Jurkat, Clone E6-1 (cell line): ENCODE measurements around the gene DTNB.

Source experiments
- DNase-seq: peaks from one replicate; pipeline ENCODE4 v3.0.0-alpha.2; 2011; ENCODE audit warnings: low read depth, low spot score
- H3K4me3 ChIP-seq: 2 replicates; pipeline ENCODE4 v1.5.1; 2011; ENCODE audit warnings: mild to moderate bottlenecking, low read length, control low read depth, moderate library complexity

Gene DTNB

DNA sequence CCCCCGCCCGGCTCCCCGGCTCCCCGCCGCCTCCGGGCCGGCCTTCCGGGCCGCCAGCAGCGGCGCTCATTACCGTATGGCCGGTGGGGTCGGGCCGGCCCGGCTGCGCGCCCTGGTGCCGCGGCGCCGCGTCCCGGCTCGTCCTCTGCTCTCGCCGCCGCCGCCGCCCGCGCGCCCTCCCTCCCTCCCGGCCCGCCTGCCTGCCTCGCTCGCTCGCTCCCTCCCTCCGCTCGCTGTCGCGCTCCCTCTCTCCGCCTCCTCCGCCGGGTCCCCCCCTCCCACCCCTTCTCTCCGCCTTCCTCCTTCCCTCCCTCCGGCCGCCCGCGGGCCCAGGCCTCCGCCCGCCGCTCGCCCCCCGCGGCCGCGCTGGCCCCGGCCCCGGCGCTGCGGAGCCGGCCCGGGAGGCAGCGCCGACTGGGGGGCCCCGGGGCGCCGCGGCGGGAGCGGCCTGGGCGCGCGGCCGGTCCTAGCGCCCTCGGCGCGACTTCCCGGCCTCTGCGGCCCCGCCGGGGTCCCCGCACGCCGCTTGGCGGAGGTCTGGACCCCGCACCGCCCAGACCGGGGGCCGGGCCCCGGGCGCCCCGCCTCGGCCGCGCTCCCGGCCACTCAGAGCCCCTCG lies 331.5 kb downstream of the DTNB start, which contains the start of gene DNMT3A:
TSS of gene DNMT3A (minus strand) at position 173 of the 619 bp plus-strand sequence. CDS start 27,941 bp downstream, outside the sequence.
- peak within 1 kb of the TSS; percentile 52 for H3K4me3 ChIP-seq
- peak; percentile 40 for DNase-seq

DNA sequence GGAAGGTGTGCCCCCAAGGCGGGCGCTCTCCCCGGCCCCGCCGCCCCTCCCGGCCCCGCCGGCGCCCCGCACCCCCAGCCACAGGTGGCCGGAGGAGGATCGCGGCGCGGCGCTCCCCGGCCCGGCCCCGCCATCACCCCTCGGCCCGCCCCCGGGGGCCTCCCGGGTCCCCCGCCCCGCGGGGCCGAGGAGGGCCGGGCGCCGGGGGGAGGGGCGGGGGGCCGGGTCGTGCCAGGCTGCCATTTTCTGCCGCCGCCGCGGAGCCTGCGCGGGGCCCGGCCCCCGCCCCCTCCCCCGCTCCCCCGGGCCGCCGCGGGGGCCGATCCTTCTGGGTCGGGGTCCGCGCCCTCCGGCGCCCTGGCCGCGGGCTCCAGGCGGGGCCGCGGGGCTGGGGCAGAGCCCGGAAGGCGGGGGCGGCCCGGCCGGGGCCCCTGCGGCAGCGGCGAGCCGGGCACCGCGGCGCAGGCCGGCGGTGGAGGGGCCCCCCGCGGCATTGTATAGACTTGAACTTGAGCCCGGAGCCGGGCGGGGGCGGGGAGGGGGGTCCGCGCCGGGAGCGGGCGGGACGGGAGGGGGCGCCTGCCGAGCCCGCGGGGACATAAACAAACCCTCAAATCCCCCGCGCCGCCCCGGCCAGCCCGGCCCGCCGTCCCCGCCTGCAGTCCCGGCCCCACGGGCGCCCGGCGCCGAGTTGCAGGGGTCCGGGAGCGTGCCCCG lies 332.2 kb downstream of the DTNB start:
- H3K4me3 ChIP-seq, result peak overlapping the region; percentile 29
- DNase-seq, result no peak

DNA sequence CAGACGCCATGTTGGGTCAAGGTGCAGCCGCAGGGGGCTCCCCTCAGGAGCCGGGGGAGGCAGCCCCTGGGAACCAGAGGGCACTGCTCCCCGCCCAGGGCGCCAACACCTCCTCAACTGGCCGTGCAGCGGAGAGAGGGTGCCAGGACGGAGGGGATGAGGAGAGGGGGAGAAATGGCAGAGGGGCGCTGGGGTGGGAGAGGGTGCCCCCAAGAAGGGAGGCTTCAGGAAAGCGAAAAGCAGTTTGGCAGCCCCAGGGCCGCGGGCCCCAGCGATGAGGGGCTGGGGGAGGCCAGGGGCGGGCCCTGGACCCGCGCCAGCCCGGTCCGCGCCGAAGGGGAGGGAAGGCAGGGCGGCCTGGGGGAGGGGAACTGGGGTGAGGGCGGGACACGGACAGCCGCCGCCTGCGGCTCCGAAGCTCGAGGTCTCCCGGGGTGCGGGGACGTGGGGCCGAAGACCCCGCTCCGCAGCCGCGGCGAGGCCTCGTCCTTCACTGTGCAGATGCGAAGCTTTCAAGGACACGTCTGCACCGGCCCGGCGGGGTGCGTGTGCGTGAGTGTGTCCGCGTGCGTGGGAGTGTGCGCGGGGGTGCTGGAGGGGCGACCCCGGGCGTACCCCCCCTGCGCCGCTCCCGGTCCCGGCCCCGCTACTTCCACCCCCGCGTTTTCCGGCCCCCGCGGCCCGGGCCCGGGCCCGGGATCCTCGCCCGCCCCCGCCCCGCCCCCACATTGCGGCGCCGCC lies 333.0 kb downstream of the DTNB start:
- no peak for DNase-seq
- peak overlapping the region; percentile 18; the same call in 1 of the 2 replicates for H3K4me3 ChIP-seq

DNA sequence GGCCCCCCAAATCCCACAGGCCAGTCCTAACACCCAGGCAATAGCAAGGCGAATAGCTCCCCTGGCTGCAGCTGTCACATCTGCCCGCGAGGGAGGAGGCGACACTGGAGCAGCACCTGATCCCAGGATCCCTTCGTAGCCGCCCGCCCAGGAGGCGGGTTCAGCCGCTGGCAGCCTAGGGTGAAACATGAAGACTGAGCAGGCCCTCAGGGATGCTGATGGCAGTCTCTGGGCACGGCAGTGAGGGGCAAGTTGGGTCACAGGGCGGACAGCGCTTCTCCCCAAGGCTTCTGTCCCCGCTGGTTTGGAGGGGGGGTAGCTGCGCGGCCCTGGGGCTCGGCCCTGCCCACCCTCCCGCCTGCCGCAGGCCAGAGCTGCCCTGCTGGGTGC lies 333.6 kb downstream of the DTNB start:
- H3K4me3 ChIP-seq, result no peak overlapping the region
- DNase-seq, result no peak

DNA sequence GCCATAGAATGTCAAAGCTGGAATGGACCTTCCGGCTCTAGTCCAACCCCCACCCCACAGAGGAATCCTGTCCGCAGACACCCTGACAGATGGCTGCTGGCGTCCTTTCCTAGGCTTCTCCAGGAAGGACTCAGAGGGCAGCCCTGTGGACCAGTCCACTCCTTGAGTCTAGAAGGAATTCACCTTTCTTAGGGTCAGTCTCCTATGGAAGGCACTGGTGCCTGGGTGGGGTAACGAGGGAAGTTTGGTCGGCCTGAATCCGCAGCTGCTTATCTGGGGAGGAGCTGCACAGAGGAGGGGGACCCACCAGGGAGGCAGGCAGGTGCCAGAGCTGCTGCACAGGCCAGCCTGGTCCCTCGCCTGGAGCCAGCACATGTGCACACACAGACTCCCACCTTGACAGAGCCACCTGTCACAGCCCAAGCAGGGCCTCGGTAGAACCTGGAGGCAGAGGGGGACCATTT lies 334.1 kb downstream of the DTNB start:
- H3K4me3 ChIP-seq, result no peak overlapping the region
- no peak for DNase-seq

DNA sequence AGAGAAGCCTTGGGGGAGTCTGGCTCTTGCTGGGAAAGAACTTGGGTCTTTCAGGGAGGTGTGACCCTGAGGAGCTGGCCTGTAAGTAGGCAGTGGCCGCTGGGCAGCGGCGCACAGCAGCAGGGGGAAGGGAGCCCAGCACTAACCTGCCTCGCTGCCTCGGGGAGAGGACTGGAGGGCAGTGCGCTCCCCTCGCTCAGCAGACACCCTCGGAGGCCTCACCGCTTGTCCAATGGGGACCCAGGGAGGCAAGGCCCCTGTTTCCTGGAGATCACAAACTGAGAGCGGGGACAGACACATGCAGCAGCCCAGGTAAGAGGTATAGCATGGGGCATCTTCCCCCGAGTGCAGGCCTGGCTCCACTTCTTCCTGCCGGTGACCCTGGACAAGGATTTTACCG lies 335.0 kb downstream of the DTNB start:
- no peak overlapping the region for H3K4me3 ChIP-seq
- DNase-seq, result no peak

DNA sequence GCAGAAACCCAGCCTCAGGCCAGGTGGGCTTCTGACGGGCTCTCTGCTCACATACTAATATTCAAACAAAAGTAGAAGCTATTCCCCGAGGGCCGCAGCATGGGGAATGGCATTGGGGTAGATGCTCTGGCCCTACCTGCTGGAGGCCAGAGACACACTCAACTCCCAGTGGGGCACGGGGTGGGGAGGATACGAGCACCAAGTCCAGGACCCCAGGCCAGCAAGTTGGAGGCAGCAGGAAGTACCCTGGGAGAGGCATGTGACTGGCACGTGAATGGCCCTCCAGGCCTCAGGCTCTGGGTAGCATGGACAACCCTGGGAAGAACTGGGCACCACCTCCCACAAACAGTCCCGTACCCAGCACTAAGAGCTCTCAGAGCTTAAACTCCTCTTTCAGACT lies 335.5 kb downstream of the DTNB start:
- DNase-seq, result no peak
- H3K4me3 ChIP-seq, result no peak overlapping the region

DNA sequence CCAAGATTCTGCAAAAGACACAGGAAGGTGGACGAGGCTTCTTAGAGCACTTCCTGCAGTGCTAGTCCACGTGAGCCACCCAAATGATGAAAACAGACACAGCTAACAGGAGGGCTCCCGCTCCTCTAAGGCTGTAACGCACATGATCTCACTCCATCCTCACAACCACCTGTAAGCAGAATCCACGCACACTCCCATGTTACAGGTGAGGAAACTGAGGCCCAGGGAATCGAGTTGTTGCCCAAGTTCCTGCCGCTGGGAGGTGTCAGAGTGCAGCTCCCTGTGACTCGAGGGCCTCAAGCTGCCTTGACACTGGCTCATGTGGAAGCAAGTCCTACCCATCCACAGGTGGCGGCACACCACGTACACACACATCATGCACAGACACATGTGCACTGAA lies 336.1 kb downstream of the DTNB start:
- no peak for DNase-seq
- no peak overlapping the region for H3K4me3 ChIP-seq

DNA sequence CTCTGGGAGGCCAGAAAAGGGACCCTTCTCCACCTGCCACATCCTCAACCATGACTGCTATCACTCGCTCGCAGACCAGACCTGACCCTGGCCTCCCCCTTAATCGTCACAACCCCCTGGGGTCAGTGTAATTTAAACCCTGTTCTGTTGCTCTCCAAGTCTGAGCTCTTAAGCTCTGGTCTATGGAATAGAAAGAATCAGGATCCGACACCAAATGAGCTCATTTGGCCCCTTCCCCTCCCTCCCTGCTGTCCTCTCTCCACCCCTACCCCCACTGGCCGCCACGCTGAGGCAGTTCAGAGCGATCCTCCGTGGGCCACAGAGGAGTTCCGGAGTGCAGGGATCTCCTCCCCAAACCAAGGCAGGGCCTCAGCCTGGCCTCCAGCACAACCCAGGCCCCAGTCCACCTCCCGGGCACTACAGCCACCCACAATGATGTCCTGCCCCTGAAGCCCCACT lies 337.0 kb downstream of the DTNB start:
- no peak overlapping the region for H3K4me3 ChIP-seq
- DNase-seq, result no peak

DNA sequence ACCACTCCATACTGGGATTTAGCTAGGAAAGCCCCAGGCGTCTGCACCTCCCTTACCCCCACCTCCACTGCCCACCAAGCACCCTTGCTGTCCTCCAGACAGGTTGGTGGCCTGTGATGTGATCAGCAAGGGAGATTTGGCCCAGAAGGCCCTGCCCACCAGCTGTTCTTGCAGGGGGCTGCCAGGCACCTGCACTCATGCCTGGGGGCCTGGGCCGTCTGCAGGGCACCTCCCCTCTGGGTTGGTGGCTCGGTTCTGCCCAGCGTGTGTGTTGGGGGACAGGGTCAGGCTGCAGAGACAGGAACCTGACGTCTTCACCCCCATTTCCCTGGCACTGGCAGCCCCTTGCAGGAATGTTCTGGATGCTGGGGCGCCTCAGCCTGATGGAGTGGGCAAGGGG lies 337.4 kb downstream of the DTNB start:
- H3K4me3 ChIP-seq, result no peak overlapping the region
- no peak for DNase-seq

DNA sequence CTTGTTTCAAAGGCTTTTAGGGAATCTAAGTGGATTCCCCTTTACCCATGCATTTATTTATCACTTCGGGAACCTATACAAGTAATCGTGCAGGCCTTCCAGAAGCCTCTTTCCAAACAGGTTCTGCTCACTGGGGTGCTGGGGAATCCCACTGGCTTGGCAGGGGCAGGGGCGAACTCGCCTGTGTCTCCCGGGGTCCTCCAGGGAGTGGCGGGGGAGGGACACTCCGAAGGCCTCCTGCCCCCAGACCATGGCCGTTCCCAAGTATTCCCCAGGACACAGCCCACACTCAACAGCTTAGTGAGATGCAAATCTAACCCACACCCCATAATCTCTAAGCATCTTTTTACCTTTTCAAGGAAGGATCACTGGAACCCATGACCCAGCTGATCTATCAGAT lies 338.2 kb downstream of the DTNB start:
- H3K4me3 ChIP-seq, result no peak overlapping the region
- DNase-seq, result no peak

DNA sequence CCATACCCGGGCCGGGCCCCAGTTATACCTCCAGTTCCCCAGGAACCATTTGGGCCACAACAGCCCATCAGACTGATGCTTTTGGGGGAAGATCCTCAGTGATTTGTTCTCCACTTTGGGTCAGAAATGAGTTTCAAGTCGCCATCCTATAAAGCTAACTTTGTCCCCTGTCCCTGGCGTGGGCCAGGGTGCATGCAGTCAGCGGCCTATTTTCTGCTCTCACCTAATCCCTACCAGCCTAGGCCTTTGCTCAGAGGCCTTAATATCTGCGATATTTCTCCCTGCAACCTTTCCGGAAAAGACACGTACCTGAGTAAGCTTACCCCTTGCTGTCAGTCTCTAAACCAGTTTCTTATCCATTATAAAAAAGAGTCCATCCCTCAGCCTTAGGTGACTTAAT lies 338.9 kb downstream of the DTNB start:
- no peak for DNase-seq
- no peak overlapping the region for H3K4me3 ChIP-seq

DNA sequence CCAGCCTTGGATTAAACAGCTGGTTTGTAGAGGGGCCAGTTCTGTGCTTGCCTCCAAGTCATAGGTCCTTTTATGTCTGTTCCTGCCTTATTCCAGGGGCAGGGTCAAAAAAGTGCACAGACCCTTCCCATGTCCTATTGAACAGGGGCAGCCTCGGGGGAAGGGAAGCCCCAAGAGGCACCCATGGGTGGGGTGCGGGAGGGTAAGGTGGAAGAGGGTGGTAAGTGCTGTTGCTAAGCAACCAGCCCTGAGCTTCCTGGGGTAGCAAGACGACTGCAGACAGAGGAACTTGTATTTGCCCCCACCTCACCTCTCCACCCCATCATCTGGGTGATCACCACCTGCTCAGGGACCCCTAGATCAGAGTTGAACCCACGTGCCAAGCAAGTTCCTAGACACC lies 339.4 kb downstream of the DTNB start:
- DNase-seq, result no peak
- no peak overlapping the region for H3K4me3 ChIP-seq

DNA sequence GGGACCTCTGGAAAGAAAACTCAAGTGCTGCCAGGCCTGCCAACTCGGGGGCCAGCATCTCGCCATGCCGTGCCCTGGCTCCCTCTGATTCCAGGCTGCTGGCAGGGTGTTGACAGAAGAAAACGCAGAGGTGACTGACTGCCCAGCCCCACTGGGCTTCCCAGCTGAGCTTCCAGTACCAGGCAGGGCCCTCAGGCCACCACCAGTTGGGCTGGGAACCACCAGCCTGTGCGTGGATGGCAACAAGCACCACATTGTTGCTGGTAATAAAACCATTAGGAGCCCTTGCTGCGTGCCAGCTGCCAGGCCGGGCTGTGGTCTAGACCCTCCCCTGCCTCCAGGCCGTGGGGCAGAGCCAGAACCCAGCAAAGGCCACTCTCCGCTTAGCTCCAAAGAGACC lies 340.8 kb downstream of the DTNB start:
- no peak for DNase-seq

DNA sequence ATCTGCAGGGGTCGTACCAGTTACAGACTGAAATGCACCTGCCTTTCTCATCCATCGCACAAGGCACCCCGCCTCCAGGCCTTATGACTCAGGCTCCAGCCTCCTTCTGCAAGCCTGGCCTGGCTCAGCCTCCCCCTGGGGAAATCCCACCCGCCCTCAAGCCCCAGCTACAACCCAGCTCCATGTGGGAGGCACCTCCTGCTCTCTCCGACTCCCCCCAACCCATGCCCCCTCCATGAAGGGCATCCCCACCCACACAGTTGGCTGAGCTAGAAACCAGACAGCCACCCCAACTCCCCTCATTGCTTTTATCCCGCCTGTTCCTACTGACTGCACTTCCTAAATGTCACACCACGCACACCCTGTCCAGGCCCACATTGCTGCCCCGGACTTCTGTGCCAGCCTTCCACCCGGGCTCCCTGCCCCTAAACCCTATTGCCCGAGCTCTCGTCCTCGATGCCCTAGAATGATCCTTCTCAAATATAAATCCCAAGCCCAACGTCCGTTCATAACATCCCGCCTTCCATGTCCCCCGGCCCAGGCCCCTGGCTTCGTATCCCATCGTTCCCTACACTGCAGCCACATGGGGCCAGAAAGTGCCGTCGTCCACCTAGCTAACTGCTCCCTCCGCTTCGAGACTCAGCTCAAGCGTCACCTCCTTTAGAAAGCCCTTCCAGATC lies 341.6 kb downstream of the DTNB start:
- no peak for DNase-seq
- no peak overlapping the region for H3K4me3 ChIP-seq

More for the DNA sequence above, 340.8 kb downstream of the DTNB start:
- H3K4me3 ChIP-seq, result no peak overlapping the region

DNA sequence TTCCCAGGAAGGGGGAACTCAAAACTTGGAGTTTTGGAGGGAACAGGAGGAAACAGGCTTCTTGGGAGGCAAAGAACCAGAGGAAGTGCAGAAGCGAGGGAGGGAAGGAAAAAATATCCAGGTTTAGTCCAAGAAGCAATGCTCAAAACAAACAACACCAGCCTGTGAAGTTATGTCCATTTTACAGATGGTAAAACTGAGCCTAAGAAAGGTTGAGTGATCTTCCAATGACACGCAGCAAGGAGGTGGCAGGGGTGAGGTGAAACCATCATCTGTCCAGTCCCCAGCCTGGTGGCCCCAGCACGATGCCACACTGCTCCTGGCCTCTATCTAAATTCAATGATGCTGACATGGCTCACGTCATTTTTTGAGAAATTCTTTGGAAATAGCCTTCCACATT lies 342.4 kb downstream of the DTNB start:
- no peak overlapping the region for H3K4me3 ChIP-seq
- no peak for DNase-seq

DNA sequence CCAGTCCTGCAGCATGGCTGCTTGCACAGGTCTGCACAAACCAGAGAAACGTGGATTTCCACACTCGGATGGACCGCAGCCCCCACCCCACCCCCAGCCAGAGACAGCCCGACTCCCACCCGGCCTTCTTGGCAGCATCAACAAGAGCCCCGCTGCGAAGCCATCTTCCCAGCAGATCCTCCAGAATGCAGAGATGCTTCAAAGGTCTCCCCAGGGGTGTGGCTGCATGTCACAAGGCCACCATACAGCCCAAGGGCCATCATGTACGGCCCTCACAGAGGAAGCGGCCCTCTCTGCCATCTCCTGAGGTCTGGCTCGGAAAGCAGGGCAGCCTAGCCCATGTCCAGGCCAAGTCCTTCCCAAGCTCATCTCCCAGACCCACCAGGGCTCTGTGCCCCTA lies 343.1 kb downstream of the DTNB start:
- H3K4me3 ChIP-seq, result no peak overlapping the region
- no peak for DNase-seq

DNA sequence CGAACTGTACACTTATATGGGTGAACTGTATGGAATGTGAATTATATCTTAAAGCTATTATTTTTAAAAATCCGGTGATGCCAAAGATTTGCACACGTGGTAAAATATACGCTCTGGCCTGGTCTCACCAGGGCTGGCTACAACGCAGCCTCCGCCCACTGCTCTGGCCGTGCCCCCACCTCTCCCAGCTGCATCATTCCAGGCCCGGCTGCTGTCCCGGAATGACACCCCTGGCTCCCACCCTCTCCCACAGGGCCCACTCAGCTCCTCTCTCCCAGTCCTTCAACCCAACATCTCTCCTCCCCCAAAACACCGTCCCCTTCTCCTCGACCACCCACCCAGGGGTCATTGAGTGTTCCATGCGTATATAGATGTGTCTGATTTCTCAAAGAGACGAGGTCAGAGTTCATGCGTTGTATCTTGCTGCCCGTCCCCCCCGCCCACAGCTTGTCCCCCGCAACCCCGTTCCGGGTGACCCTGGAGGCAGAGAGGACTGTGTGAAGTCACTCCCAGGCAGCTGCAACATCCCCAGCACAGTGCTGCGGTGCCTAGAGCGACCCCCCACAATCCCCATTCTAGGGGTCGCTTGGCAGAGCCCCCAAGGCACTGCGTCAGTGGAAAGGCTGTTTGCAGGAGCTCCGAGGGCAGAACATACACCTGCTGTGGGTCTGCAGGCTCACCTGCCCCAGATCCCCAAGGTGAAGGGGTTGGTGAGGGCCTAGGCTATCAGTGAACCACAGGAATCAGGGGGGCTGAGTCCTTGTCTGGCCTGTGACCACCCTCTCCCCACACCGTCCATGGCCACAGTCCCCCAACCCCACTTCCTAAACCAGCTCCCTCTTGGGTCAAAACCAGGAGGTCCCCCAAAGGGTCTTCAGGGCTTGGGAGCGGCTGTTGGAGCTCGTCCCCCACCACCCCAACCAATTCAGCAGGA lies 345.0 kb downstream of the DTNB start:
- DNase-seq, result no peak
- H3K4me3 ChIP-seq, result no peak overlapping the region
